ENCODE measurements around the gene C5orf24. TPM values are rescaled to one million over a fixed set of nuclear protein-coding genes. Genes with fewer than 3 reads are reported as not detected.
"Not testable (repeated sequence)": the region's sequence is repeated elsewhere in the genome, so short reads cannot be mapped to it uniquely, and the experiment has no call there.

Gene C5orf24
- polyA plus RNA-seq (ENCODE audit: insufficient read length), result 70.3 TPM

DNA sequence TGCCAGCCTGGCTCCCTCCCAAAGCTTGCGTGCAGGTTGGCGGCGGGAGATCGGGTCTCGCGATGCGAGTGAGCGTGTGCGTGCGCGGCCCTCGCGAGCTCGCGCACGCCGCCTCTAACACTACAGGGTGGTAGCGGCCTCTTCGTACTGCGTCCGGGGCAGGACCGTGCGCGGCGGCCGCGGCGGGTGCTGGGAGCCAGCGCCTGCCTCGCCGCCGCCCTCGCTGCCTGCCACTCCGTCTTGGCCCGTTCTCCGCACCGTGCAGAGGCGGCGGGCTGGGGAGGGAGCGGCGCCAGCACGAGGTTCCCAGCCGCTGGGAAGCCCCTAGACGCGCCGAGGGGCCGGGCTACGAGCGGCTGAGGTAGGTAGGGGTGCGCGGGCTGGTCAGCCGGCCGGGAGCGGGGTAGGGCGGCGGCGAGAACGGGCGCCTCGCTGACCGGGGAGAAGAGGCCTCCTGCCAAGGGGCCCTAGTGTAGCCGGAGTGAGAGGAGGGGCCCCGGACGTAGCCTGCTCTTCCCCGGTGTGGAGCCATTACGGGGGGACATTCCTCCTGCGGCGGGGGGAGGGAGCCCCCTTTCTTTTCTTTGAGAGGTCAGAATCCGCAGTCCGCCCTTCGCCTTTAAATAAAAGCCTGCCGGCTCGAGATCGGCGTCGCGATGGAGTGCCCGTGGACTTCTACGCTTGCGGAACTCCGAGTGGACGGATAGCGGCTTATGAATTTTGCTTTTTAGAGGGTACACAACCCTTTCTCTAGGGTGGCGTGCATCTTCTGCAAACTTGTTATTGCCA lies at the start of gene C5orf24:
TSS of gene C5orf24 (plus strand) at position 117 of the 789 bp plus-strand sequence. CDS start 8,933 bp downstream, outside the sequence.
- DNase-seq (ENCODE audit: low read depth), result peak; percentile 90

DNA sequence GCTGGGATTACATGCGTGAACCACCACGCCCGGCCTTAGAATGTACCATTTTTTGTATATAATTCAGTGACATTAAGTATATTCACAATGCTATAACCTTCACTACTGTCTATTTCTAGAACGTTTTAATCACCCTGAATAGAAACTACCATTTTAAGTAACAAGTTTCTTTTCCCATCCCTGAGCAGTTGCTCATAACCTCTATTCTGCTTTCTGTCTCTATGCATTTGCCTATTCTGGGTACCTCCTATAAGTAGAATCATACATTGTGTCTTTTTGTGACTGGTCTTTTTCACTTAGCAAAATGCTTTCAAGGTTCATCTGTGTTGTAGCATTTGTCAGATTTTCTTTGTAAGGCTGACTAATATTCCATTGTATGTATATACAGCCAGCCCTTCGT lies 47.3 kb upstream of the C5orf24 start:
- DNase-seq (ENCODE audit: low read depth), result no peak

DNA sequence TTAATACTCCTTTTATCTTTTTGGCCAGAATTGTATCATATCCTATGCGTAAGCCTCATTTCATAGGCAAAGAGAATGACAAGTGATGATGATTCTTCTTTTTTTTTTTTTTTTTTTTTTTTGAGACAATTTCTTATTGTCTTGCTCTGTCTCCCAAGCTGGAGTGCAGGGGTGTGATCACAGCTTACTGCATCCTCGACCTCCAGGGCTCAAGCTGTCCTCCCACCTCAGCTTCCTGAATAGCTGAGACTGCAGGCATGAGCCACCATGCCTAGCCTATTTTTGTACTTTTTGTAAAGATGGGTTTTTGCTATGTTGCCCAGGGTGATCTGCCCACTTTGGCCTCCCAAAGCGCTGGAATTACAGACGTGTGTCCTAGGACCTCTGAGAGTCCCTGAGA lies 41.9 kb upstream of the C5orf24 start:
- no peak for DNase-seq (ENCODE audit: low read depth)

DNA sequence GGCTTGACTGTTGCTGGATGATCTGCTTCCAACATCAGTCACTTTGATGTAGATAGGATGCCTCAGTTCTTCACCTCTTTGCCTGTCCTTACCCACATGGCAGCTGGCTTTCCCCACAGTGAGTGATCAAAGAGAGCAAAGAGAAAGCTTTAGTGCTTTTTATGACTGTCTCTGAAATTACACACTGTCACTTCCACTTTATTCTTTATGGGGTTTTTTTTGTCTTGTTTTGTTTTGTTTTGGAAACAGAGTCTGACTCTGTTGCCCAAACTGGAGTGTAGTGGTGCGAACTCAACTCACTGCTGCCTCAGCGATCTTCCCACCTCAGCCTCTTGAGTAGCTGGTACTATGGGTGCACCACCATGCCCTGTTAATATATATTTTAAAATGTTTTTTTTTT lies 32.4 kb upstream of the C5orf24 start:
- no peak for DNase-seq (ENCODE audit: low read depth)

DNA sequence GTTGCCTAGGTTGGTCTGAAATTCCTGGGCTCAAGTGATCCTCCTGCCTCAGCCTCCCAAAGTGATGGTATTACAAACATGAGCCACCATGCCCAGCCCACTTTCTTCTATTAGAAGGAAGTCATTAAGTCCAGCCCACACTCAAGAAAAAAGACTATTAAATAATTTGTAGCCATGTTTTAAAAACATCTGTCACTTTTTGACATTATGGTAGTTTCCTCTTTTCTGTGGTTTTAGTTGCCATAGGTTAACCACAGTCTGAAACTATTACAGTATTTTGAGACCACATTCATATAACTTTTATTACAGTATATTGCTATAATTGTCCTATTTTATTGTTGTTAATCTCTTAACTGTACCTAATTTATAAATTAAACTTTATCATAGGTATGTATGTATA lies 31.9 kb upstream of the C5orf24 start:
- no peak for DNase-seq (ENCODE audit: low read depth)

DNA sequence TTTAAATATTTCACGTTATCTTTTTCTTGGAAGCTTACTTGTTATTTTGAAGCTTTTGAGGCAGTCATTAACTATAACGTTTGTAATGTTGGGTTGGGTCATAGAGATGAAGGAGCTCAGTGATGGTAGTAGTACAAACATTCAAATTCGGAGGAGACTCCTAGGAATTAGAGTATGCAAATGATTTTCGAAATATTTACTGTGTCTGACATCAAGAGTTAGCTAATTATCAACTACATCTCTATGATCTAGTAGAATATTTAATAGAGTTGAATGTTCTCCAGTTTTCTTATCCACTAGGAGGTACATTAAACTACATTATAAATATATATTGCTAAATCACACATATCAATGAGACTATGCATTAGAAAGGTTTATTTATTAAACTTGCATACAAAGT lies 28.8 kb upstream of the C5orf24 start:
- DNase-seq (ENCODE audit: low read depth), result no peak

DNA sequence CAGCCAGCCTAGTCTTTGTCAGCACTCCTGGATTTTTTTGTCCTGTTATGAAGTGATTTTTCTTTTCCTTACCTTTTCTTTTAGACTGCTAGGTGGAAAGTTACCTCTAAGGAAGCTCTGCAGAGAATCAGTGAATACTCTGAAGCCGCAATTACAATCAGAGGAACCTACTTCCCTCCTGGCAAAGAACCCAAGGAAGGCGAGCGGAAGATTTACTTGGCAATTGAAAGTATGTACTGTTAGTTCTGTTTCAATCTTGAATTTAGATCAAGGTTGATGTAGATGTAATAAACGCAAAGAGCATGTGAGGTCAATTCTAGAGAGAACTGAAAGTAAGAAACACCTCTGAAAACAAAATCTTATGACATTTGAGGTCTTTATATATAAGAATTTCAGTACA lies 27.0 kb upstream of the C5orf24 start:
- DNase-seq (ENCODE audit: low read depth), result no peak

DNA sequence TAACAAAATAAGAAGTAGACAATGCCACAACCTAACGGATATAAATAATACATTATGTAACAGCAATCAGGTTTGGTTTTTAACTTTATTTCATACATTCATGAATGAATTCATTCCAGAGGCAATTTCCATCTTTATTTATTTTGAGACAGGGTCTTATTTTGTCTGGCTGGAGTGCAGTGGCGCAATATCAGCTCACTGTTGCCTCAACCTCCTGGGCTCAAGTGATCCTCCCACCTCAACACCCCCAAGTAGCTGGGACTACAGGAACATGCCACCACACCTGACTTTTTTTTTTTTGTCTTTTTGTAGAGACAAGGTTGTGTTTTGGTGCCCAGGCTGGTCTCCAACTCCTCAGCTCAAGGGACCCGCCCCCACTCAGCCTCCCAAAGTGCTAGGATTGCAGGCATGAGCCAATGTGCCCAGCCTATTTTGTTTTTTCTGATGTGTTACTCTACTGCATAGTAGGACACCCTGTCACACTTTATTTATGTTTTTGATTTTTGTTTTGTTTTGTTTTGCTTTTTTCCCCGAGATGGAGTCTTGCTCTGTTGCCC lies 26.3 kb upstream of the C5orf24 start:
- DNase-seq (ENCODE audit: low read depth), result no peak

DNA sequence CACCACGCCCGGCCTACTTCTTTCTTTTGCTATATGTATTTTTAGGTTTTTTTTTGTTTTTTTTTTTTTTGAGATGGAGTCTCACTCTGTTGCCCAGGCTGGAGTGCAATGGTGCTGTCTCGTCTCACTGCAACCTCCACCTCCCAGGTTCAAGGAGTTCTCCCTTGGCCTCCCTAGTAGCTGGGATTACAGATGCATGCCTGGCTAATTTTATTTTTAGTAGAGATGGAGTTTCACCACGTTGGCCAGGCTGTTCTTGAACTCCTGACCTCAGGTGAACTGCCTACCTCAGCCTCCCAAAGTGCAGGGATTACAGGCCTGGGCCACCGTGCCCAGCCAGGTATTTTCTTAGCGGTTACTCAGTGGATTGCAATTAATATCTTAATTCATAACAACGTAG lies 23.9 kb upstream of the C5orf24 start:
- DNase-seq (ENCODE audit: low read depth), result no peak

DNA sequence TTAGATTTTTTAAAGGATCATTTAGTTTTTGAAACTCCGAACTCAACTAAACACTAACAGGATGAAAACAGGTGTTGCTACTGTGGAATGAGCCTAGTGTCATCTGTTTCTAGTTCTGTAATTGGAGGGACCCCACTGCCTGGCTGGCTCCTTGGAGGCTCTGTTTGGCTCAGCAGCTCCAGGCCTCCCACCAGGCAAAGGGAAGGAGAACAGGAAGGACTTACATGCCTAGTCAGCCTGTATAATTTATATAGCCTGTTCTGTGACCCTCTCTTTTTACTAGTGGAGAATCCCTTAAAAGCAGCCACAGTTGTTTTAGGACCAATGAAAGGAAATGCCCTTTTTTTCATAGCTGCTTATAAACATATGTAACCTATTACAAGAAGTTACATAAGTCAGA lies 21.1 kb upstream of the C5orf24 start:
- no peak for DNase-seq (ENCODE audit: low read depth)

DNA sequence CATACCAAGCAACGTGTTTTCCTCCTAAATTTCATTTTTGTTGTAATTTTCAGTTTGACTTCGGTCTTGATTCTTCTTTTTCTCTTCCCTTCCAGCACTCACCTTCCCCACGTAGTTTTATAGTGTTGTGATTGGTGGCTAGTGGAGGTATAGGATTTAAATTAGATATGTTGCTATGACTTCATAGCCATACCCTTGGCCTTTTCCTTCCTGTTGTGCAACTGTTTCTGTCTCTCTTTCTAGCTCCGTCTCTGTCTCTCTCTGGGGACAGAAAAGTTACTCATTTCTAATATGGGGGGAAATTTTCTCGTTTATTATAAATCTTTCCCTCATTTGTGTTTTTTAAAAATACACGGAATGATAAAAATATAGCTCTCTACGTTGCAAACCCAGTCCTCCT lies 20.6 kb upstream of the C5orf24 start:
- DNase-seq (ENCODE audit: low read depth), result no peak

DNA sequence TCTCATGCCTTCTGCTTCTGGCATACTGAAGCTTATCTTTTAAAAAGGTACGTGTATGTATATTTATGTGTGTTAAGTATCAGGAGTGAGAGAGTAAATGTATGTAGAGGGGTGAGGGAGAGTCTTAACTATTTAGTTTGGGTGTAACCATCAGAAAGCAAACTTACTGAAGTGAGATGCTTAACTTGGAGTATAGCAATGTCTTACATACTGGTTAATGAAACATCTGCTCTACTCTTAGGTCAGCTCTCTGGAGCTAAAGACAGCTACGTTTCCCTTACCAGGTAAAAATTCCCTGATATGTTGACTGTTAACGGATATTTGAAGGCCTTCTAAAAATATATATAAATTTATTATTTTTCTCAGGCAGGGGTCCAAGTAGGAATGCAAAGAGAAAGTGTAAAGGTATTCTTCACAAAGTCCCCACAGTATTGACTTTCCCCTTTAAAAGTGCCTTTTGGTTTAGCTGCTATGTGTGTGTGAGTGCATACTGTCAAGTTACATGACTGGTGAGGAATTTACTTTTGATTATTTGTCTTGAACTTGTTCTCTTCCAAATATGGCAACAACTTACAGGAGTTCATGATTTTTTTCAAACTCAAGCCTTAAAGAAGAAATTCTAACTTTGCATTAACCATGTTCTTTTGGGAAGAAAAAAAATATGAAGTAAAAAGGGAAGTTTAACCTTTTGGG lies 12.3 kb upstream of the C5orf24 start:
- no peak for DNase-seq (ENCODE audit: low read depth)

DNA sequence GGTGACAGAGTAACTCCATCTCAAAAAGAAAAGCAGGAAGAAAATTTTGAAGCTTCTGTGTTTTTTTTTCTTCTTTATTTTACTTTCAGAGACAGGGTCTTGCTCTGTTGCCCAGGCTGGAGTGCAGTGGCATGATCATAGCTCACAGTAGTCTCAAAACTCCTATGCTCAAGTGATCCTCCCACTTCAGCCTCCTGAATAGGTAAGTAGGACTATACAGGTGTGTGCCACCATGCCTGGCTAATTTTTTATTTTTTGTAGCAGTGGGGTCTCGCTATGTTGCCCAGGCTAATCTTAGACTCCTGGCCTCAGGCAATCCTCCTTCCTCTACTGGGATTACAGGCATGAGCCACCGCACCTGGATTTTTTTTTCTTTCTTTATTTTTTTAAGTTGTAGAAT lies 10.1 kb upstream of the C5orf24 start:
- DNase-seq (ENCODE audit: low read depth), result no peak

DNA sequence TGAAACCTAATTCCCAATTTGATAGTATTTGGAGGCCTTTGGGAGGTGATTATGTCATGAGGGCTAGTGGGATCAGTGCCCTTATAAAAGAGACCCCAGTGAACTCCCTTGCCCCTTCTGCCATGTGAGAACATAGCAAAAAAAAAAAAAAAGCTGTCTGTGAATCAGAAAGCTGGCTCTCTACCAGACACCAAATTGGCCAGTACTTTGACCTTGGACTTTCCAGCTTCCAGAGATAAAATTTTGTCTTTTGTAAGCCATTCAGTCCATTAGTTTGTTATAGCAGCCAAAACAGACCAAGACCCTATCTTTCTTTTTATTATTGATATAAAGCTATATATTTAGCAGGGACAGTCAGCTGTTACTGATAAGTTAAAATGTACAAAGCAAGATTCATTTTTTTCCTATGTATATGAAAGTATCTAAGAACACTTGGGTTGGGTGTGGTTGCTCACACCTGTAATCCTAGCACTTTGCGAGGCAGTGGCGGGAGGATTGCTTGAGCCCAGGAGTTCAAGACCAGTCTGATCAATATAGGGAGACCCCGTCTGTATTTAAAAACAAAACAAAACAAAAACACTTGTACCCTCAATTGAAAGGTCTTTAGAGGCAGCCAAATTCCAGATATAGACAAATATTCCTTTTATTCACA lies 8.1 kb upstream of the C5orf24 start:
- DNase-seq (ENCODE audit: low read depth), result no peak

DNA sequence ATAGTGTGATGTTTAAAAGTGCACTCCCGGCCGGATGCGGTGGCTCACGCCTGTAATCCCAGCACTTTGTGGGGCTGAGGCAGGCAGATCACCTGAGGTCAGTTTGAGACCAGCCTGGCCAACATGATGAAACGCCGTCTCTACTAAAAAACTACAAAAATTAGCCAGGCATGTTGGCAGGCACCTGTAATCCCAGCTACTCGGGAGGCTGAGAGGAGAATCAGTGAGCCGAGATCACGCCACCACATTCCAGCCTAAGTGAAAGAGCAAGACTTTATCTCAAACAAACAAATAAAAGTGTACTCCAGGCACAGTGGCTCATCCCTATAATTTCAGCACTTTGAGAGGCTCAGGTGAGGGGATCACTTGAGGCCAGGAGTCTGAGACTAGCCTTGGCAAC lies 7.4 kb upstream of the C5orf24 start:
- not testable (repeated sequence) for DNase-seq (ENCODE audit: low read depth)

DNA sequence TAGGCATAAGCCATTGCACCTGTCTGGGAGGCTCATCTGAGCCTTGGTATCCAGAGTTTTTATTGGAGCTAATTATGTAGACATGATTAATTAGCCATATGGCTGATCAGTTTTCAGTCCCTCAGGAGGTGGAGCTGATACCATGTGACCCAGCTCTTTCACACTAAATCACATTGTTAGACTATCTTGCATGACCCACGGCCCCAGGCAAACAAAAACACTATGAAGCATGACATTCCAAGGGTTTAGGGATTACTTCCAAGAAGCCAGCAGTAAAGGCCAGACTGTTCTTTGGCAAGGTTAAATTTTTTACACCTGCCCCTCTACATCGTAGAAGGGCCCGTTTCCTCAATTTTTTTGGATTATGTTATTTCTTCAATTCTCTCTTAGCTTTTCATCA lies 5.0 kb upstream of the C5orf24 start:
- DNase-seq (ENCODE audit: low read depth), result no peak

DNA sequence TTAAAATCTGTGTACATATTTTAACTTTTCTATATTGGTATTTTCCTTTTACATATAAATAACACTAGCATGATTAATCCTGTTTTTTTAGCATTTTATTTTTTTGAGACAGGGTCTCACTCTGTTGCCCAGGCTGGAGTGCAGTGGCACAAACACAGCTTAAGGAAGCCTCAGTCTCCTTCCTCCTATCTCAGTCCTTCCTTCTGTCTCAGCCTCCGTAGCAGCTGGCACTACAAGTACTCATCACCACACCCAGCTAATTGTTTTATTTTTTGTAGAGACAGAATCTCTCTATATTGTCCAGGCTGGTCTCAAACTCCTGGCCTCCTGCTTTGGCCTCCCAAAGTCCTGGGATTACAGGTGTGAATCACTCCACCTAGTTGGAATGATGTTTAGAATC lies 1.5 kb upstream of the C5orf24 start:
- DNase-seq (ENCODE audit: low read depth), result no peak

DNA sequence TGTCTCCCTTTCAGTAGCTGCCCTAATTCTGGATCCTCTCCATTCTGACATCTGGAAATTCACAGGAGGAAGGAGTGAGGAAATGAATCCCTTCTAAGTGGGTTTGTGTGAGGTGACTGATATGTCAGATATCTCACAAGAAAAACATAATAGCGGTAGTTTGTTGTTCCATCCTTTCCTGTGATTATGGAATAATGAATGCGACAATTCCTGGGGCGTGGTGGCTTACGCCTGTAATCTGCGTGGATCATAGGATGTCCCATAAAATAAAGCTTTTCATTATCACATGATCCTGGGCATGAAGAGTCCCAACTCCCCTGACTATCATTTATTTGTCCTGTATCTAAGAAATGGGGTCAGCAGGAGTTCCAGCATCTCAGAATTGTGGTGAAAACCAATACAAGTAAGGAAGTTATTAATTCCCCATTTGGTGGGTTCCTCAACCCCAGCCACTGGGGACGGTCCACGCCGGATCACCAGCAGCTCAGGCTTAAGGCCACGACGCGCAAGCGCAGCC lies 375 bp upstream of the C5orf24 start:
- DNase-seq (ENCODE audit: low read depth), result no peak

DNA sequence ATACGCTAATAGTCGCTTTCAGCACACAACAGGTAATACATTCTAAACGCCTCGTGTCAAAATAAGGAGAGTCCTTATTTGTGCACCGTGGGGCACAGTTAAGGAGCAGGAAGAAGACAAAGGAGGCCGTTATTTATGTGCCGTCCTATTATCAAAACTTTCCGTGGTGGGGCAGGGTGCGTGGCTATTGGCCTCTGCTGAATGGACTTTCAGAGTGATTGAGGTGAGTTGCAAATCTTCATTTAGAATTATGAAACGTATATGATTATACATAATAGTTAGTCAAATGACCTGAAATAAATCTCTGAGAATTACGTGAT lies 833 bp downstream of the C5orf24 start:
- no peak for DNase-seq (ENCODE audit: low read depth)

DNA sequence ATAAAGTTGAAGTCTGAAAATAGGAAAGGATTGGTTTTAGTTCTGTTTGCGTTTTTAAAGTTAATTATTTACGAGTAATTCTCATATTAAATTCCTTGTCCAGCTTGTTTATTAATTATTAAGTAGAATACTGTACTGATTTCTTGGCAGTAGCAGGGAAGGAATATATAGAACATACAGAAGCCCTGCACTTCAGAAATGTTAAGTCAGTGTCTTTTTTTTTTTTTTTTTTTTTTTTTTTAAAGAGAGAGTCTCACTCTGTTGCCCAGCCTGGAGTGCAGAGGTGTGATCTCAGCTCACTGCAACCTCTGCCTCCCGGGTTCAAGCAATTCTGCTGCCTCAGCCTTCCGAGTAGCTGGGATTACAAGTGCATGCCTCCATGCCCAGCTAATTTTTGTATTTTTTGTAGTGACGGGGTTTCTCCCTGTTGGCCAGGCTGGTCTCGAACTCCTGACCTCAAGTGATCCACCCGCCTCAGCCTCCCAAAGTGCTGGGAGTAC lies 3.7 kb downstream of the C5orf24 start:
- DNase-seq (ENCODE audit: low read depth), result not testable (repeated sequence)

DNA sequence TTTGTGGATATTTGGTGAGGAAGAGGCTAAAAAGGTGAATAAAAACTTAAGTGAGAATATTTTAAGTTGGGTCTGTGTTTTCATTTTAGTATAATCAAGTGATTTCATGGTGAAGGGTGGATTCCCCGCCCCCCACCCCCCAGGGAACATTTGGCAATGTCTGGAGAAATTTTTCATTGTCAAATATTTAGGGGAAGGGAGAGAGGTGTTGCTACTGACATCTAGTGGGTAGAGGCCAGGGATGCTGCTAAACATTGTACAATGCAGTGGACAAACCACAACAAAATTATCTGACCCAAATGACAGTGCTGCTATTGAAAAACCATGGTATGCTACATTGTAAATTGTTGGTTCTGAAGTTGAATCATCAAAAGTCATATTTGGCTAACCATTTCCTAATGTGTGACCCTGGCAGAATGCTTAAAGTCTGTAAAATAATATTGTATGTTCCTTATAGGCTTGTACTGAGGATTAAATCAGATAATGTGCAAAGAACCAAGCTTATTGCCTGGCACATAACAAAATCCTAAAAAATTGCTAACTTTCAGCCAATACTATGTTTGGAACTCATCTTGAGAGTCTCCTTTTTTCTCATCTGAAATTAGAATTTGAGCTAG lies 5.6 kb downstream of the C5orf24 start:
- no peak for DNase-seq (ENCODE audit: low read depth)

DNA sequence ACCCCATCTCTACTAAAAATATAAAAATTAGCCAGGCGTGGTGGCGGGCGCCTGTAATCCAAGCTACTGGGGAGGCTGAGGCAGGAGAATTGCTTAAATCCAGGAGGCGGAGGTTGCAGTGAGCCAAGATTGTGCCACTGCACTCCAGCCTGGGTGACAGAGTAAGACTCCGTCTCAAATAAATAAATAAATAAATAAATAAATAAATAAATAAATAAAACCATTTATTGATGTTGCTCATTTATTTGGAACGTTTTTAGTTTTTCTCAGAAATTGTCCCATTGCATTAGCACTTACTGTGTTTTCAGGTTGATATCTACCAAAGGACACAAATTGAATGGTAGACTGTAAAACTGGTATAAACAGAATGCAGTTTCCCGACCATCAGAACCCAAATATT lies 10.7 kb downstream of the C5orf24 start:
- not testable (repeated sequence) for DNase-seq (ENCODE audit: low read depth)

All from forelimb muscle (tissue), 1 donor.